Esophagus muscularis mucosa (tissue), 4 donors: ENCODE measurements around the gene IL31.
A peak's percentile ranks its signal among the peaks of the same experiment; 100 is the strongest.

ENCODE experiments used
- EP300 ChIP-seq: sonication (generic); formaldehyde crosslinking; IDR thresholded peaks from one replicate; pipeline ENCODE4 v1.6.1; 2017; ENCODE audit warnings: antibody characterized with exemption
- POLR2A ChIP-seq: fragments of 450-650 bp; IDR thresholded peaks from one replicate; pipeline ENCODE4 v1.6.1; 2017; ENCODE audit warnings: antibody characterized with exemption, moderate library complexity, mild to moderate bottlenecking, low read depth
- TF ChIP-seq, protein P1 (sequence below), 3 experiments: fragments of 200-600 bp in 2 of 3; fragments of 450-650 bp in 1 of 3; sonication (generic) in 2 of 3; IDR thresholded peaks; one replicate each; pipeline ENCODE4 v1.5.1; 2017 to 2019; ENCODE audit warnings: antibody characterized with exemption in 3 of 3, mild to moderate bottlenecking in 2 of 3, moderate library complexity in 1 of 3

DNA sequence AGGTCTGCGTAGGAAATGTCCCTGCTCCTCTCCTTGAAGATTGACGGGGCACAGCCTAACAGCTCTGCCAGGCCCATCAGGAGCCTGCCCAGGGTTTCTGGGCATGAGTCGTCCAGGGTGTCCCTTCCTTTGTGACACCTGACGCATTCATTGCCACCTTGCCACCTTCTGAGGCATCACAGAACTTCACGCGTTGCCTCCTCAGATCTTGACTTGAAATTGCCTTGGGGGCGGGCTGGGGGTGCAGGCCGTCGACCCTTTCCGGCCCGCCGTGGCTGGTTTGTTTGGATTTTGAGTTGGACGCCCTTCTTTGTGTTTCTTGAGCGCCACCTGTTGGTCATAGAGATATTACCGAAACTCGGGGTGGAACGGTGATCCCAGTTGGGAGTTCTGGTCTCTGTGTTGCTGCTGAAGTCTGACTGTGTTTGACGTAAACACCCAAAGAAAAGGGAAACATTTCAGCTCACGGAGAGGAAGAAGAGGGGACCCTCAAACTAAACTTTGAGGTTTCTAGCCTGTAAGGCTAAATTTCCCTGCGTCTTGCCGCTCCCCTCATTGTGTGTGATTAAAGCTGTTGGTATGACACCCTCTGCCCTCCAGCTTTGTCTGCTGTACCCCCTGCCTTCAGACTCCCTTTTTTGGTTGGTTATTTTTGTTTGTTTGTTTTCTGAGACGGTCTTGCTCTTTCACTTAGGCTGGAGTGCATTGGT is 50.8 kb downstream of the IL31 start:
- TF ChIP-seq, protein P1, sequence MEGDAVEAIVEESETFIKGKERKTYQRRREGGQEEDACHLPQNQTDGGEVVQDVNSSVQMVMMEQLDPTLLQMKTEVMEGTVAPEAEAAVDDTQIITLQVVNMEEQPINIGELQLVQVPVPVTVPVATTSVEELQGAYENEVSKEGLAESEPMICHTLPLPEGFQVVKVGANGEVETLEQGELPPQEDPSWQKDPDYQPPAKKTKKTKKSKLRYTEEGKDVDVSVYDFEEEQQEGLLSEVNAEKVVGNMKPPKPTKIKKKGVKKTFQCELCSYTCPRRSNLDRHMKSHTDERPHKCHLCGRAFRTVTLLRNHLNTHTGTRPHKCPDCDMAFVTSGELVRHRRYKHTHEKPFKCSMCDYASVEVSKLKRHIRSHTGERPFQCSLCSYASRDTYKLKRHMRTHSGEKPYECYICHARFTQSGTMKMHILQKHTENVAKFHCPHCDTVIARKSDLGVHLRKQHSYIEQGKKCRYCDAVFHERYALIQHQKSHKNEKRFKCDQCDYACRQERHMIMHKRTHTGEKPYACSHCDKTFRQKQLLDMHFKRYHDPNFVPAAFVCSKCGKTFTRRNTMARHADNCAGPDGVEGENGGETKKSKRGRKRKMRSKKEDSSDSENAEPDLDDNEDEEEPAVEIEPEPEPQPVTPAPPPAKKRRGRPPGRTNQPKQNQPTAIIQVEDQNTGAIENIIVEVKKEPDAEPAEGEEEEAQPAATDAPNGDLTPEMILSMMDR (IDR thresholded peaks at IDR 0.05) = peak; percentile 75 to 81 (median 78)
- TF ChIP-seq POLR2A = no peak
- TF ChIP-seq EP300 = no peak
